Choroid plexus epithelial cell (primary cell): ENCODE results near the gene IFNA8.
A peak's percentile ranks its signal among the peaks of the same experiment; 100 is the strongest.
"Not testable (repeated sequence)": the region's sequence is repeated elsewhere in the genome, so short reads cannot be mapped to it uniquely, and the experiment has no call there.

ENCODE experiments used
- DNase-seq: peaks from one replicate; pipeline ENCODE4 v3.0.0-alpha.2; 2010; ENCODE audit warnings: low read depth
- H3K4me3 ChIP-seq: 2 replicates; pipeline ENCODE4 v1.5.1; 2011; ENCODE audit warnings: low read depth, mild to moderate bottlenecking, control low read depth, low read length, moderate library complexity
- TF ChIP-seq, protein P1 (sequence below): conservative IDR thresholded peaks from 2 replicates; pipeline ENCODE4 v1.5.1; 2011; ENCODE audit warnings: low read depth, mild to moderate bottlenecking, control low read depth, inconsistent platforms, low read length, moderate library complexity

The IFNA8 gene

DNA sequence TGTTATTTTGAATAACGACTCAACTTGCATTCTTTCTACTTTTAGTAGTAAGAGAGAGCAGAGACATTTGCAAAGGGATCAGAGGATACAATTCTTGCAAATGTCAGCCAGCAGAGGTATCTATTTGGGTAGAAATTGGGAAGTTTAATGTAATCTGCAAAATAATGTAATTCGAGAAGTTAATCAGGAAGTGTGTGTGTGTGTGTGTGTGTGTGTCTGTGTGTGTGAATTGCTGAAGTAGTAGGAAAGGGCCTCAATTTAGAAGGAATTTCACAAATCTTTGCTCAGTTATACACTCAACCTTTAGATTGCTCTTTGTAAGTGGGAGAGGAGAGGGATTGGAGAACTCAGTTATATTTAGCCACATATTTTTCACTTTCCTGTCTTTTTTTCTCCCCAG is 20.3 kb downstream of the IFNA8 start:
- no peak overlapping the region for H3K4me3 ChIP-seq
- TF ChIP-seq, protein P1, sequence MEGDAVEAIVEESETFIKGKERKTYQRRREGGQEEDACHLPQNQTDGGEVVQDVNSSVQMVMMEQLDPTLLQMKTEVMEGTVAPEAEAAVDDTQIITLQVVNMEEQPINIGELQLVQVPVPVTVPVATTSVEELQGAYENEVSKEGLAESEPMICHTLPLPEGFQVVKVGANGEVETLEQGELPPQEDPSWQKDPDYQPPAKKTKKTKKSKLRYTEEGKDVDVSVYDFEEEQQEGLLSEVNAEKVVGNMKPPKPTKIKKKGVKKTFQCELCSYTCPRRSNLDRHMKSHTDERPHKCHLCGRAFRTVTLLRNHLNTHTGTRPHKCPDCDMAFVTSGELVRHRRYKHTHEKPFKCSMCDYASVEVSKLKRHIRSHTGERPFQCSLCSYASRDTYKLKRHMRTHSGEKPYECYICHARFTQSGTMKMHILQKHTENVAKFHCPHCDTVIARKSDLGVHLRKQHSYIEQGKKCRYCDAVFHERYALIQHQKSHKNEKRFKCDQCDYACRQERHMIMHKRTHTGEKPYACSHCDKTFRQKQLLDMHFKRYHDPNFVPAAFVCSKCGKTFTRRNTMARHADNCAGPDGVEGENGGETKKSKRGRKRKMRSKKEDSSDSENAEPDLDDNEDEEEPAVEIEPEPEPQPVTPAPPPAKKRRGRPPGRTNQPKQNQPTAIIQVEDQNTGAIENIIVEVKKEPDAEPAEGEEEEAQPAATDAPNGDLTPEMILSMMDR: no peak
- DNase-seq: no peak

- no peak for DNase-seq
- H3K4me3 ChIP-seq: no peak overlapping the region
- TF ChIP-seq, protein P1: no peak
Observed at GRCh38 chr9:21432672-21433425, 23.9 kb downstream of the IFNA8 start.

GRCh38 chr9:21434202-21435014 is 25.5 kb downstream of the IFNA8 start:
- TF ChIP-seq, protein P1: peak; percentile 65
- peak; percentile 88 for DNase-seq
- no peak overlapping the region for H3K4me3 ChIP-seq

DNA sequence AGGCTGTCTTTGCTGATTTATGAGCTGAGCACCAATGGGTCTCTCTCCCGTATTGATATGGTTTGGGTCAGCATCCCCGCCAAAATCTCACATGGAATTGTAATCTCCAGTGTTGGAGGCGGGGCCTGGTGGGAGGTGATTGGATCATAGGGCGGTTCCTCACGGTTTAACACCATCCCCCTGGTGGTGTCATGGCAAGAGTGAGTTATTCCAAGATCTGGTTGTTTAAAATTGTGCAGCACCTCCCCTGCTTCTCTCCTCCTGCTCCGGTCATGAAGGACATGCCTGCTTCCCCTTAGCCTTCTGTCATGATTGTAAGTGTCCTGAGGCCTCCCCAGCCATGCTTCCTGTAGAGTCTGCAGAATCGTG is 26.1 kb downstream of the IFNA8 start:
- not testable (repeated sequence) for H3K4me3 ChIP-seq, DNase-seq

GRCh38 chr9:21440139-21440538 is 31.2 kb downstream of the IFNA8 start, which contains the start of gene IFNA1:
Gene IFNA1, plus strand, starts transcription at chr9:21440439. Its CDS starts 69 bp downstream, at chr9:21440508.
- H3K4me3 ChIP-seq: no peak within 1 kb of the TSS
- DNase-seq: no peak
- TF ChIP-seq, protein P1: no peak

DNA sequence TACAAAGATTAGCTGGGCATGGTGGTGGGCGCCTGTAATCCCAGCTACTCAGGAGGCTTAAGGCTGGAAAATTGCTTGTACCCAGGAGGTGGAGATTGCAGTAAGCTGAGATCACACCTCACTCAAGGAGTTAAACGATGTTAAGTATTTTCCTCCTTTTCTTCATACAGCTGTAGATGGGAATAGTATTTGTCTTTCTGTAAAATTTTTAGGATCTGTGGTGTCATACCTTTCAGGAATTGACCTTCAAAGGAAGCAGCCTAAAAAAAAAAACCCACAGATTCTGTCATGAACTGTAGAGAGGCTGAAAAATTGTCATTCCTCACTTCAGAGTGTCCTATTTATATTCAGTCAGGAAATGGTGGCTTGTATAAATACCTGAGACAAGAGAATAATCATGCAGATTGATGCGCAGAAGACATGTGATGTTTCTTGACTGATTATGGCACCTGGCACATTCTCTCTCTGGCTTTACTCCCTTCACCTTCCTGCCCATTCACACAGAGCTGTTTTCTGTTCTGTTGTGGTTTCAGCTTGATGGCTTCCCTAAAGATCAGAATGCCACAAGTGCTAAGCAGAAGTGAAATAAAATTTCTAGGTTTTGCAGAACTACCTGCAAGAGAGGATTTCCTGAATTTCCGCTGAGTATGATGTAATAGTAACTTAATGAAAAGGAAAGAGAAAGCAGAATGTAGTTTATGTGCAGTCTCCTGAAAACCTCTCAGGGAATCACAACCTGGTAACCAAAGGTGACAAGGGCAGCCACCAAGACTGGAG is 35.1 kb downstream of the IFNA8 start:
- no peak for DNase-seq
- H3K4me3 ChIP-seq: no peak overlapping the region
- TF ChIP-seq, protein P1: no peak

- not testable (repeated sequence) for DNase-seq, H3K4me3 ChIP-seq
Observed at GRCh38 chr9:21449312-21449711, 40.4 kb downstream of the IFNA8 start.
